ENCODE measurements around the gene LRRC15.

Gene LRRC15

DNA sequence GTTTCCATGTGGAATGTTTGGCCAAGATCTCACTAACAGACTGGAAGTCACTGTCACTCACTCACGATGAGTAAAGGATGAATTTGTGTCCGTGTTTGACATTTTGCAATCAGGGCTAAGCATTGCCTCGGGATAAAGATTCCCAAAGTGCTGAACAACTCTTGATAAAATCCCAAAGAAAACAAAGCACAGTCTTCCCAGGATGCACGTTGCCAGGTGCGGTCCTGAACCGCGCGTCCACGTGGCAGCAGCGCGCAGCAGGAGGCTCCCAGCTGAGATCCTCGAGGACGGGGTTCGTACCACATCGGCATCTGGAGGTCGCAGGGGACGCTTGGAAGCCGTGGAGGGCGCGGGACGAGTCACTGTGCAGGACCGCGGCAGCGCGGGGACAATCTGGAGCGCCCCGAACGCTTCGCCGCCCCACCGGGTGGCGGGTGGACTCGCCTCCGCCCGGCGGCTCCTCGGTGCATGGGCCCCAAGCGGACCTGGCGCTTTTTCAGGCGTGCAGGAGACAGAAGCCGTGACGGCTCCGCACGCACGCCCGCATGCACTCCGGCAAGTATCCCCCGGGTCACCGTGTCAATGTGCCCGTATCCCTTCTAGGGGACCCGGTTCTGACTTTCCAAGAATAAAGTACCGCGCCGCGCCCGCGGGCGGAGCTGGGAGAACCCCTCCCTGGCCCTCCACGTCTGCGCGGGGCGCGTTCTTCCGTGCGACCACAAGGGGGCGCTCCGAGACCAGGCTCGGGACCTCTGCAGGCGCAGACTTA is 36.1 kb downstream of the LRRC15 start:
- peak; percentile 87 for DNase-seq (ENCODE audit: low read depth)

GRCh38 chr3:194332858-194333211 is 36.7 kb downstream of the LRRC15 start:
- no peak for DNase-seq (ENCODE audit: low read depth)

DNA sequence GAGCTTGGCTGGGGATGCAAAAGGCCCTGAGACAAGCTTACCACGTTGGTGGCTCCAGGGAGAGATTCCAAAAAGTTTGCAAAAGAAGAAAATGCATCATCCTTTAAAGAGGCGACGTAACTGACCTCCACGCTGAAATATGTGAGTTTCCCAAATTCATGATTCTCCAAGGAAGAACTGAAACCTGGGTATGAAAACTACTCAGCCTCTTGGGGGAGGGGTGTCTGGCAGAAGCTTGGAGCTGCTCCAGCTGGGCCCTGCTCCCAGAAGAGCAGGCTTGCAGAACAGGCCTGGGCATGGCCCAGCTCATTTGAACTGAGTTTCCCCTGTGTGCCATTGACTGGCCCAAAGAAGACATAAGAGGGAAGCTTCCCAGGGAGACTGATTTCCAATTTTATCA is 39.0 kb downstream of the LRRC15 start:
- DNase-seq (ENCODE audit: low read depth): no peak

DNA sequence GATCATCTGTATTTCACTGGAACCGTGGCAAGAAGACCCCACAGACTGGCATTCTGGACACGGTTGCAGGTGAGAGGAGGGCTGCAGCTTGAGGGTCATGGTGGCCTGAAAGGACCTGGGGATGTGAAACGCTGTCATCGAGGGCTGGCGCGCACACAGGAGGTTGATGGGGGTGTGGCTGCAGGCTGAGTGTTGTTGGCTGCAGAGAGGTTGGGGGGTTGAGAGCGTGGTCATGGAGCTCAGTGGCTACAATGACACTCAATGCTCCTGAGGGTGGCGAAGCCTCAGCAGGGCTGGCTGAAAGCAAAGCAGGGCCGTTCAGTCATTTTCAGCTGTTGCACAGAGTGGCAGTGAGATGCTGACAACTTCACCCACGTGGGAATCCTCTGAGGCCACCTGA is 39.4 kb downstream of the LRRC15 start:
- DNase-seq (ENCODE audit: low read depth): no peak

GRCh38 chr3:194329583-194329965 is 40.0 kb downstream of the LRRC15 start:
- no peak for DNase-seq (ENCODE audit: low read depth)

DNA sequence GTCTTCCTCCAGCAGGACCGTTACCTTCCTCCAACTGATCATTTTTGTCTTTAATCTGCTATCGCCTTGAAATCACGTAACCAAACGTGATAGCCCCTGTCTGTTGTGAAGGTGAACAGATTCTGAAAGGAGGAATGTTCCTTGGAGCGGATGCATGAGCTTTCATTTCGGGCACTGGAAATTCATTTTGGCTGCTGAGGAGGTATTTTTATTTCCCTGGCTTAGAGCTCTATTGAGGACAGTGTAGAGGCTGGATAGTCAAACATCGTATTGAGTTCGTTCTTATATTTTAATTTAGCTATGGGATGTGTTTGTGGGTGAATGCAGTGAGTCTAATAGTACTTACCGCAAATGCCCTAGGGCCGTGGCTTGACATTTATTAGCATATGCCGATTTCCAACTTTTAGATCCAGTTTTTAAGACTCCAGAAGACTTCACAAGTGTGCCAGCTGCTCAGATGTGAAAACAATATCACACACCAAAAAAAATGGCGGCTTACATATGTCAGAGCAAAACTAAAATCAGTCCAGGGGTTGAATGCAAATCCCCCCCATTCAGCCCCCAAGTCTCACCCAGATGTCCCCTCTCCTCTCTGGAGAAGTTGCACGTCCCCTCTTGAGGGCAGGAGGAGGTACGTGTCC is 40.5 kb downstream of the LRRC15 start:
- no peak for DNase-seq (ENCODE audit: low read depth)

GRCh38 chr3:194328053-194328657 is 41.4 kb downstream of the LRRC15 start:
- DNase-seq (ENCODE audit: low read depth): no peak

DNA sequence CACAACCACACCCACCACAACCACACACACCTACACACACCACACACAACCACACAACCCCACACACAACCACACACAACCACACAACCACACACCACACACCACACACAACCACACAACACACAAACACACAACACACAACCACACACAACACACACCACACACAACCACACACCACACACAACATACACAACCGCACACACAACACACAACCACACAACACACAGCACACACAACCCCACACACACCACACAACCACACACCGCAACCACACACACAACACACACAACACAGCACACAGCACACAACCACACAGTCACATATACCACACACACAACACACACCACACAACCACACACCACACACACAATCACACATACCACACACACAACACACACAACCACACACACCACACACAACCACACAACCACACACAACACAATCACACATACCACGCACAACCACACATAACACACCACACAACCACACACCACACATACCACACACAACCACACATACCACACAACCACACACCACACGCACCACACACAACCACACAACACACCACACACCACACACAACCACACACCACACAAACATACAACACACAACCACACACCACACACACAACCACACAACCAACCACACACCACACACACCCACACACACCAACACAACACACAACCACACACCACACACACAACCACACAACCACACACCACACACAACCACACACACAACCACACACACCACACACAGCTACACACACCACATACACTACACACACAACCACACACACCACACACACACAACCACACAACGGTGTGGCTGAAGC is 42.1 kb downstream of the LRRC15 start:
- DNase-seq (ENCODE audit: low read depth): no peak

DNA sequence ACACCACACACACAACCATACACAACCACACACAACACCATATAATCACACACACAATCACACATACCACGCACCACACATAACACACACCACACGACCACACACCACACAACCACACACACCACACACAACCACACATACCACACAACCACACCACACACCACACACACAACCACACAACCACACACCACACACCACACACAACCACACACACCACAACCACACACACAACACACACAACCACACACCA is 42.6 kb downstream of the LRRC15 start:
- DNase-seq (ENCODE audit: low read depth): no peak

GRCh38 chr3:194326192-194326967 is 43.2 kb downstream of the LRRC15 start:
- DNase-seq (ENCODE audit: low read depth): no peak

- DNase-seq (ENCODE audit: low read depth): no peak
Measured at GRCh38 chr3:194325424-194326153, 44.0 kb downstream of the LRRC15 start.

- DNase-seq (ENCODE audit: low read depth): no peak
Measured at GRCh38 chr3:194324823-194325327, 44.7 kb downstream of the LRRC15 start.

DNA sequence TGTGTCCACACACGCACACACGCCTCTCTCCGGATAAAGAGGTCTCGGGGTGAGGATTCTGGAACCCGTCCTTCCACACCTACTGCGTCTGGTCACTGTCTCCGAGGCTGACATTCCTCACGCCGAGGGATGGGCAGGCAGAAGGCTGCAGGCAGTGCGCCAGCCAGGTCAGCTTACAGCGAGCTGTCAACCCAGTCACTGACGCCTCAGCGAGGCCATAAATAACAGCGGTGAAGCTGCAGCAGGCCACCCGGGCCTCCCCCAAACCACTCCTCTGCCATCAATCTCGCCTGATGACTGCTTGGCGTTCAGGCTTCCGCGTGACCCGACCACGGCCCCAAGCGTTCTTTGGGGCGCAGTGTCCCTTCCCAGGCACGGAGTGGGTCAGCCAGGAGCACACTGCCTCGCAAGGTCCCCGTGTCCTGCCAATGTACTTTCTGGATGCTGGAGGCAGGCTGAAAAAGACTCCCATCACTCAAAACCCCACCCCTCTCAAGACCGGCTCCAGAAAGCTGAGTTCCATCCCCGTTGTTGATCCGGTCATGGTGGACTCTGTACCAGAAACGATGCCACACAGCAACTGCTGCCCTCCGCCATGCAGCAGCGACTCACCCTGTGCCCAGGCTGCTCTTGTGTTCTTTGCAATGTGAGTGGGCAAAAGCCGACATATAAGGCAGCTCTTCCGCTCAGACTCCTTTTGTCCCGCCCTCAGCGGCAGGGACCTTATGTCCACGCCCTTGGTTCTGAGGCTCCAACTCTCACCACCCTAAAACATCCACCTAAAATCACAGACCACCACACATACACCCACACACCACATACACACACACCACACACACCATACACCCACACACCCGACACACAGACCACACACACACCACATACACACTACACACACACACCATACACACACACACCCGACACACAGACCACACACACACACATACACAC is 45.5 kb downstream of the LRRC15 start:
- no peak for DNase-seq (ENCODE audit: low read depth)

- DNase-seq (ENCODE audit: low read depth): no peak
Measured at GRCh38 chr3:194322678-194323211, 46.8 kb downstream of the LRRC15 start.

- no peak for DNase-seq (ENCODE audit: low read depth)
Measured at GRCh38 chr3:194321693-194322640, 47.6 kb downstream of the LRRC15 start.

GRCh38 chr3:194320744-194321243 is 48.7 kb downstream of the LRRC15 start:
- no peak for DNase-seq (ENCODE audit: low read depth)

- DNase-seq (ENCODE audit: low read depth): no peak
Measured at GRCh38 chr3:194320100-194320499, 49.4 kb downstream of the LRRC15 start.

- DNase-seq (ENCODE audit: low read depth): no peak
Measured at GRCh38 chr3:194318511-194319161, 50.9 kb downstream of the LRRC15 start.

Data from activated T-cell treated with anti-CD3 and anti-CD28 coated beads for 1 hour (primary cell).